ENCODE results near the gene ZBBX.
A peak's percentile ranks its signal among the peaks of the same experiment; 100 is the strongest.
"Not testable (repeated sequence)": the region's sequence is repeated elsewhere in the genome, so short reads cannot be mapped to it uniquely, and the experiment has no call there.

The ZBBX gene

GRCh38 chr3:167380004-167380689 is at the start of gene ZBBX:
ZBBX (minus strand) TSS chr3:167380297; CDS start chr3:167372901, 7,396 bp downstream.
- DNase-seq: no peak

- DNase-seq: not testable (repeated sequence)
These were observed 46.9 kb upstream of the ZBBX start for GRCh38 chr3:167426962-167427361.

GRCh38 chr3:167422396-167422795 is 42.3 kb upstream of the ZBBX start:
- not testable (repeated sequence) for DNase-seq

GRCh38 chr3:167409611-167410010 is 29.5 kb upstream of the ZBBX start:
- no peak for DNase-seq

- DNase-seq: no peak
These were observed 26.9 kb upstream of the ZBBX start for GRCh38 chr3:167406876-167407492.

GRCh38 chr3:167397826-167398225 is 17.7 kb upstream of the ZBBX start:
- no peak for DNase-seq

GRCh38 chr3:167396075-167396474 is 16.0 kb upstream of the ZBBX start:
- DNase-seq: no peak

- no peak for DNase-seq
These were observed 13.9 kb upstream of the ZBBX start for GRCh38 chr3:167394003-167394402.

GRCh38 chr3:167382155-167382554 is 2.1 kb upstream of the ZBBX start:
- no peak for DNase-seq

- DNase-seq: no peak
These were observed 4.6 kb downstream of the ZBBX start for GRCh38 chr3:167375478-167375877.

GRCh38 chr3:167372138-167372537 is 8.0 kb downstream of the ZBBX start:
- no peak for DNase-seq

- no peak for DNase-seq
These were observed 18.1 kb downstream of the ZBBX start for GRCh38 chr3:167361948-167362347.

- peak; percentile 35 for DNase-seq
These were observed 18.8 kb downstream of the ZBBX start for GRCh38 chr3:167361306-167361705.

GRCh38 chr3:167355446-167355845 is 24.7 kb downstream of the ZBBX start:
- no peak for DNase-seq

- no peak for DNase-seq
These were observed 25.3 kb downstream of the ZBBX start for GRCh38 chr3:167354751-167355150.

- no peak for DNase-seq
These were observed 29.7 kb downstream of the ZBBX start for GRCh38 chr3:167350245-167350862.

- DNase-seq: no peak
These were observed 33.9 kb downstream of the ZBBX start for GRCh38 chr3:167346171-167346570.

GRCh38 chr3:167330993-167331785 is 48.9 kb downstream of the ZBBX start:
- DNase-seq: no peak

GRCh38 chr3:167323572-167323971 is 56.5 kb downstream of the ZBBX start:
- no peak for DNase-seq

- DNase-seq: peak; percentile 67
These were observed 61.0 kb downstream of the ZBBX start for GRCh38 chr3:167318996-167319615.

GRCh38 chr3:167318306-167318705 is 61.8 kb downstream of the ZBBX start:
- no peak for DNase-seq

- no peak for DNase-seq
These were observed 73.8 kb downstream of the ZBBX start for GRCh38 chr3:167306319-167306718.

GRCh38 chr3:167305340-167305890 is 74.7 kb downstream of the ZBBX start:
- DNase-seq: no peak

Data from NCI-H1048 (cell line).